ENCODE data around the gene SNX14.
"Not testable (repeated sequence)": the region's sequence is repeated elsewhere in the genome, so short reads cannot be mapped to it uniquely, and the experiment has no call there.

The SNX14 gene

DNA sequence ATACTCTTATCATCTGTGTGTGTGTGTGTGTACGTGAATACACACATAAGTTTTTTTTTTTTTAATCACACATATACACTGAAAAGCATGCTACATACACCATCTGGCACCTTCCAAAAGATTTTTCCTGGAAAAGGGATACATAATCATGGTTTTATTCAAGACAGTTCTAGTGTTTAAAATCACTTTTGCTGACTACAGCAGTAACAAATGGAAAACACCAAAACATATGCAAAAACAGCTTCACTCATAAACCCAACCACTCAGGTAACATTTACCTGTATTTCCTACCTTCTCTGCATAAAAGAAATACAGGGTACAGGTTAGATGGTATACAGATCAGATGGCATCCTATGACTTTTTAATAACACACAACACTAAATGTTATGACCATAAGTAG lies 2.5 kb downstream of the SNX14 start:
- DNase-seq (ENCODE audit: low read depth in 2 of 2): no peak

DNA sequence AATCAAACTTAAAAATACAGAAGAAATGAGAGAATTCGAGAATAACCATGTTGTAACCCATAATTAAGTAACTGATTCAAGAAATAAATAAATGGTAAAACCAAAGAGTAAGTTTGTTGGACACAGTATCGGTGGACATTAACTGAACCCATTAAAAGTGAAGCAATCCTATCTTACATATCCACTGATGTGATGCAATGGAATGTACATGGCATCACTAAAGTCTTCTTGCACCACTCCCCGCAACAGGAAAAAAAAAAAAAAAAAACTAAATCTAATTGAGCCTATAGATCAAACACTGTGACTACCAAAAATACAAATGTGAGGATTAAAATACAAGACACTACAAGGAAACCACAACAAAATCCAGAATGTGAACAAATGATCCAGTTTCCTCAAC lies 7.9 kb downstream of the SNX14 start:
- no peak for DNase-seq (ENCODE audit: low read depth in 2 of 2)

- not testable (repeated sequence) for DNase-seq (ENCODE audit: low read depth in 2 of 2)
Observed at GRCh38 chr6:85582832-85583231, 10.8 kb downstream of the SNX14 start.

- DNase-seq (ENCODE audit: low read depth in 2 of 2): no peak
Observed at GRCh38 chr6:85581572-85581971, 12.1 kb downstream of the SNX14 start.

DNA sequence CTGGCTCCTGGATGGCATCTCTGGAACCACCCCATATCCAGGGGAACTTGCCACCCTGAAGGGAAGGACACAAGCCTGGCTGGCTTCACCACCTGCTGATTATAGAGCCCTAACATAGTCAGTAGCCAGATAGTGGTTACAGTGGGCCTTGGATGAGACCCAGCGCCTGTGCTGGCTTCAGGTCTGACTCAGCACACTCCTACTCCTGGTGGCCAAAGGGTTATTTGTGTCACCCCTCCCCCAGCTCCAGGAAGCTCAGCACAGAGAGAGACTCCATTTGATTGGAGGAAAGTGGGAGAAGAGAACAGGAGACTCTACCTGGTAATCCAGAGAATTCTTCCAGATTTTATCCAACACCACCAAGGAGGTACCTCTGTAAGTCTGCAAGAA lies 12.8 kb downstream of the SNX14 start:
- no peak for DNase-seq (ENCODE audit: low read depth in 2 of 2)

DNA sequence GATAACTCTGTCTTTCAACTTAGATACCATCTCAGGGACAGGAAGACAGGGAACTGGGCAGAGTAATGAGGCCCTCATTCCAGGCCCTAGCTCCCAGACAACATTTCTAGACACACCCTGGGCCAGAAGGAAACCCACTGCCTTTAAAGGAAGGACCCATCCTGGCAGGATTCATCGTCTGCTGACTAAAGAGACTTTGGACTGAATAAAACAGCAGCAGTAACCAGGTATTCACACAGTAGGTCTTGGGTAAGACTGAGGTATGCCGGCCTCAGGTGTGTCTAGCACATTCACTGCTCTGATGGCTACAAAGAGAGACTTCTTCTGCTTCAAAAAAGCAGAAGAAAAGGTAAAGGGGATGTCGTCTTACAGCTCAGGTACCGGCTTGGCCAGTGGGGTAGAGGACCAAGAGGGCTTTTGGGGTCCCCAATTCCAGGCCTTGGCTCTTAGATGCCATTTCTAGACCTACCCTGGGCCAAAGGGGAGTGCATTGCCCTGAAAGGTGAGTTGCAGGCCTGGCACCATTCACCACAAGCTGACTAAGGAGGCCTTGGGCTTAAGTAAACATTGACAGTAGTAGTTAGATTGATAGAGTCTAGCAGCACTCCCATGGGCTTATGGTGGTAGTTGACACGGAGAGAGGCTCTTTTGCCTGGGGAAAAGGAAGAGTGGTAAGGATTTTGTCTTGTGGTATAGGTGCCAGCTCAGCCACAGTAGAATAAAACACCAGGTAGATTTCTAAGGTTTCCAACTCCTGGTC lies 13.4 kb downstream of the SNX14 start:
- no peak for DNase-seq (ENCODE audit: low read depth in 2 of 2)

DNA sequence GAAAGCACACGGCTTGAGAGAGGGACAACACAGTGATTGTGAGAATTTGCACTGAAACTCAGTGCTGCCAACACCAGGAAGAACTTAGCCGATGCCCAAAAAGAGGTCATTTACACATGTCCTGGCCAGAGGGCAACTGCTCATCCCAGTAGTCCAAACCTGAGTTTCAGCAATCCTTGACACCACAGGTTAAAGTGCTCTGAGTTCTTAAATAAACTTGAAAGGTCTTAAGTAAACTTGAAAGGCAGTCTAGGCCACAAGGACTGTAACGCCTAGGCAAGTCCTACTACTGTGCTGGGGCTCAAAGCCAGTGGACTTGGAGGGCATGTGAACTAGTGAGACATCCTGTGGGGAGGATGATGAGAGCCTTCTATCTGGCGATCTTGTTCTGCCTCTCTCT lies 14.1 kb downstream of the SNX14 start:
- DNase-seq (ENCODE audit: low read depth in 2 of 2): no peak

- no peak for DNase-seq (ENCODE audit: low read depth in 2 of 2)
Observed at GRCh38 chr6:85576476-85576875, 17.2 kb downstream of the SNX14 start.

DNA sequence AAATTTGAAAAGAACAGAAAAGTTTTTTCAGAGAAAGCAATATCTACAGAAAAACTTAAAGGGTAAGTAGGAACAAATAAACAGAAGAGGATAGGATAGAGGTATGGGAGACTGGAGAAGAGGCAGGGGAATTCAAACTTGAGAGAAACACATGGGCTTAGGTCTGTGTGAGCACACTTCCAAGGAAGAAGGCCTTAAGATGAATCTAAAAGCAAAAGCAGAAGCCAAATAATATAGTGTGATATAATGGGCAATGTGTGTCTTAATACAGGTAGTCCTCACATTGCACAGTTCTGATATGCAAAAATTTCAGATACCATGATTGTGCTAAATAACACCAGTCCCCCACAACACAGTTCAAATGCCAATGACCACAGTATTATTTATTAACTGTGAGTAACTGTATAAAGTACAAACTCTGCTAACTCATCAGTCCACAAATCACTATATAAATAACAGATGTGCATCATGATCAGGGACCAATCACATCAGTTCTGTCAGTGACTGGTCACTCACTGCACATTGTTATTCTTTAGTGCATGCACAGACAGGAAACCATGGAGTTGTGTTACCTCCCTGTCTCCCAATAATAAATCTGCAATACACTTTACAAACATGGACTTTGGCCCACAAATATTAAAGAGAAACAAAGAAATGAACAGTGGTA lies 18.6 kb downstream of the SNX14 start:
- peak; percentile 53 to 58 for DNase-seq (ENCODE audit: low read depth in 2 of 2)

GRCh38 chr6:85569323-85569722 lies 24.3 kb downstream of the SNX14 start:
- no peak for DNase-seq (ENCODE audit: low read depth in 2 of 2)

GRCh38 chr6:85568411-85568810 lies 25.2 kb downstream of the SNX14 start:
- no peak for DNase-seq (ENCODE audit: low read depth in 2 of 2)

GRCh38 chr6:85565736-85566135 lies 27.9 kb downstream of the SNX14 start:
- no peak for DNase-seq (ENCODE audit: low read depth in 2 of 2)

GRCh38 chr6:85564223-85564622 lies 29.4 kb downstream of the SNX14 start:
- not testable (repeated sequence) for DNase-seq (ENCODE audit: low read depth in 2 of 2)

- DNase-seq (ENCODE audit: low read depth in 2 of 2): no peak
Observed at GRCh38 chr6:85561750-85562357, 31.8 kb downstream of the SNX14 start.

- no peak for DNase-seq (ENCODE audit: low read depth in 2 of 2)
Observed at GRCh38 chr6:85556992-85557668, 36.5 kb downstream of the SNX14 start.

- no peak for DNase-seq (ENCODE audit: low read depth in 2 of 2)
Observed at GRCh38 chr6:85552652-85553051, 41.0 kb downstream of the SNX14 start.

DNA sequence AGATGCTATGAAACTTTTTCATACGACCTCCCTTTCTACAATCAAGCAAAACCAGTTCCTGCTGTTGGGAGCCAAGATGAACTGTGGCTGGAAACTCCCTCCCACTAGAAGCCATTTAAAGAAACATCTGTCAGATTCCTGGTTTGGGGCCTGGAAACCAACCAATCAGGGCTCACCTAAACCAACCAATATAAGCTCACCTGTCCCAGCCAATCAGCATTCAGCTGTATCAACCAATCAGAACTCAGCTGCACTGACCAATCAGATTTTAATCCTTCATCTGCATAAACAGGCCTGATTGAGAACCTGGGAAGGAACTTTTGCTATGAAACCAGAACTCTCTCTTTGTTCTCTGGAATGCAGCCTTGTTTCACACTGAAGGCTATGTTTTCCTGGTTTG lies 42.4 kb downstream of the SNX14 start:
- no peak for DNase-seq (ENCODE audit: low read depth in 2 of 2)

GRCh38 chr6:85547719-85548118 lies 45.9 kb downstream of the SNX14 start:
- no peak for DNase-seq (ENCODE audit: low read depth in 2 of 2)

DNA sequence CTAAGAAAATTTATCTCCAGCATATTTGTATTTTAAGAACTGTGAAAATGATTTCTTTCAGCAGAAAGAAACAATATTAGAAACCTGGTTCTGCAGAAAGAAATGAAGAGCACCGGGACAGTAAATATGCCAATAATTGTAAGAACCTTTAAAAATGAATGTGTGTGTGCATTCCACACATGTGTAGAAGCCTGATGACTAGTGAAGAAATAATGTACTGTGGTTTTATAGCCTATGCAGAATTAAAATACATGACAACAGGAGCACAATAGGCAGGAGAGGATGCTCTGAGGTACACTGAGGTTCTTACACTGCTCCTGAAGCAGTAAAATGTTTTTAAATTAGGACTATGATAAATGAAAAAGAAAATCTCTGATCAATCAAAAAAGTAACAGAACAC lies 48.9 kb downstream of the SNX14 start:
- DNase-seq (ENCODE audit: low read depth in 2 of 2): peak; percentile 20 to 22

GRCh38 chr6:85537055-85537494 lies 56.6 kb downstream of the SNX14 start:
- DNase-seq (ENCODE audit: low read depth in 2 of 2): no peak

DNA sequence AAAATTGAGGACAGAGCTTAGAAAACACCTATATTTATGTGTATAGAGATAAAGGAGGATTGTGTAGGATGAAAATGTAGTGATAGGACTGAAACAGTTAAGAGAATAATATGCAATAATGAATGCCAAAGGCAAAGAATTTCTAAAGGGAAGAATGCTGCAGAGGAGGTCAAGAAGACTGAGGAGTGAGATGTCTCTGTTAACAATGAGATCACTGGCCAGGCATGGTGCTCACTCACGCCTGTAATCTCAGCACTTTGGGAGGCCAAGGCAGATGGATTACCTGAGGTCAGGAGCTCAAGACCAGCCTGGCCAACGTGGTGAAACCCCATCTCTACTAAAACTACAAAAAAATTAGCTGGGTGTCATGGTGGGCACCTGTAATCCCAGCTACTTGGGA lies 69.4 kb downstream of the SNX14 start:
- DNase-seq (ENCODE audit: low read depth in 2 of 2): not testable (repeated sequence)

GRCh38 chr6:85516168-85516567 lies 77.5 kb downstream of the SNX14 start:
- no peak for DNase-seq (ENCODE audit: low read depth in 2 of 2)
